ENCODE data around the gene KAZN. TPM values are rescaled to one million over a fixed set of nuclear protein-coding genes. Genes with fewer than 3 reads are reported as not detected.

KAZN gene
- total RNA-seq, 1 donor from 2014 or later, result 7.9 TPM

- H3K4me3 Mint-ChIP-seq (ENCODE audit: unreplicated experiment), result no peak overlapping the region
- H3K27me3 Mint-ChIP-seq (ENCODE audit: unreplicated experiment), result peaks cover 11% of the 10 kb centered on the region
- no peak for DNase-seq
Measured at GRCh38 chr1:14585728-14586127, 12.8 kb upstream of the KAZN start.

GRCh38 chr1:14590411-14591180 lies 7.9 kb upstream of the KAZN start:
- peaks cover 2% of the 10 kb centered on the region for H3K9me3 Mint-ChIP-seq (ENCODE audit: unreplicated experiment)
- TF ChIP-seq CTCF (IDR thresholded peaks at IDR 0.05; ENCODE audit: partially characterized antibody, unreplicated experiment), result no peak
- H3K4me3 Mint-ChIP-seq (ENCODE audit: unreplicated experiment), result no peak overlapping the region
- peak; percentile 68 for DNase-seq
- H3K4me1 Mint-ChIP-seq (ENCODE audit: low read depth, unreplicated experiment), result peaks cover 22% of the 10 kb centered on the region
- no peaks in the 10 kb centered on the region for H3K36me3 Mint-ChIP-seq (ENCODE audit: unreplicated experiment)
- no peak overlapping the region for H3K27ac Mint-ChIP-seq (ENCODE audit: unreplicated experiment)
- H3K27me3 Mint-ChIP-seq (ENCODE audit: unreplicated experiment), result peaks cover 4% of the 10 kb centered on the region

More at GRCh38 chr1:14585728-14586127, 12.8 kb upstream of the KAZN start:
- no peak for TF ChIP-seq CTCF (IDR thresholded peaks at IDR 0.05; ENCODE audit: partially characterized antibody, unreplicated experiment)
- Mint-ChIP-seq H3K36me3 (ENCODE audit: unreplicated experiment) (peaks cover 19% of the 10 kb centered on the region), H3K4me1 (ENCODE audit: low read depth, unreplicated experiment) (peaks cover 14% of the 10 kb centered on the region), H3K9me3 (ENCODE audit: unreplicated experiment) (peaks cover 6% of the 10 kb centered on the region), H3K27ac (ENCODE audit: unreplicated experiment) (no peak overlapping the region)

GRCh38 chr1:14591600-14591999 lies 6.9 kb upstream of the KAZN start:
- H3K27ac Mint-ChIP-seq (ENCODE audit: unreplicated experiment), result no peak overlapping the region

GRCh38 chr1:14592004-14592631 lies 6.4 kb upstream of the KAZN start:
- no peak overlapping the region for H3K4me3 Mint-ChIP-seq (ENCODE audit: unreplicated experiment)
- no peak for DNase-seq
- peaks cover 2% of the 10 kb centered on the region for H3K27me3 Mint-ChIP-seq (ENCODE audit: unreplicated experiment)
- no peaks in the 10 kb centered on the region for H3K36me3 Mint-ChIP-seq (ENCODE audit: unreplicated experiment)
- TF ChIP-seq CTCF (IDR thresholded peaks at IDR 0.05; ENCODE audit: partially characterized antibody, unreplicated experiment), result no peak
- peaks cover 14% of the 10 kb centered on the region for H3K4me1 Mint-ChIP-seq (ENCODE audit: low read depth, unreplicated experiment)
- peaks cover 2% of the 10 kb centered on the region for H3K9me3 Mint-ChIP-seq (ENCODE audit: unreplicated experiment)
- no peak overlapping the region for H3K27ac Mint-ChIP-seq (ENCODE audit: unreplicated experiment)

More at GRCh38 chr1:14591600-14591999, 6.9 kb upstream of the KAZN start:
- H3K4me3 Mint-ChIP-seq (ENCODE audit: unreplicated experiment), result no peak overlapping the region
- peaks cover 14% of the 10 kb centered on the region for H3K4me1 Mint-ChIP-seq (ENCODE audit: low read depth, unreplicated experiment)
- H3K9me3 Mint-ChIP-seq (ENCODE audit: unreplicated experiment), result peaks cover 2% of the 10 kb centered on the region
- H3K27me3 Mint-ChIP-seq (ENCODE audit: unreplicated experiment), result peaks cover 2% of the 10 kb centered on the region
- no peak for TF ChIP-seq CTCF (IDR thresholded peaks at IDR 0.05; ENCODE audit: partially characterized antibody, unreplicated experiment)
- DNase-seq, result no peak
- no peaks in the 10 kb centered on the region for H3K36me3 Mint-ChIP-seq (ENCODE audit: unreplicated experiment)

- peaks cover 6% of the 10 kb centered on the region for H3K9me3 Mint-ChIP-seq (ENCODE audit: unreplicated experiment)
- no peak overlapping the region for H3K4me3 Mint-ChIP-seq (ENCODE audit: unreplicated experiment)
- H3K4me1 Mint-ChIP-seq (ENCODE audit: low read depth, unreplicated experiment), result peaks cover 14% of the 10 kb centered on the region
- no peaks in the 10 kb centered on the region for H3K36me3 Mint-ChIP-seq (ENCODE audit: unreplicated experiment)
- H3K27me3 Mint-ChIP-seq (ENCODE audit: unreplicated experiment), result peaks cover 2% of the 10 kb centered on the region
- no peak for TF ChIP-seq CTCF (IDR thresholded peaks at IDR 0.05; ENCODE audit: partially characterized antibody, unreplicated experiment)
- H3K27ac Mint-ChIP-seq (ENCODE audit: unreplicated experiment), result no peak overlapping the region
- DNase-seq, result no peak
Measured at GRCh38 chr1:14593302-14593701, 5.2 kb upstream of the KAZN start.
